Activated naive CD4-positive, alpha-beta T cell treated with anti-CD3 and anti-CD28 coated beads, Interleukin-2, amount 50 U/mL, for 72 hours (primary cell): Measurements from ENCODE around the gene SOCS3. TPM values are rescaled to one million over a fixed set of nuclear protein-coding genes. Genes with fewer than 3 reads are reported as not detected.

Experiments
- ATAC-seq, 2 donors: fragments of 150-1000 bp; cut with Tn5 transposase; 2 replicates each; pipeline ENCODE4 v1.10.0; 2021; ENCODE audit warnings: mild to moderate bottlenecking in 2 of 2, moderate library complexity in 2 of 2
- DNase-seq, 2 donors: peaks; one replicate each; pipeline ENCODE4 v3.0.0; 2021 to 2022; ENCODE audit warnings: low spot score in 2 of 2
- H3K27ac Mint-ChIP-seq, 2 donors: one replicate each; pipeline ENCODE4 v1.8.0; 2022; ENCODE audit warnings: mild to moderate bottlenecking in 2 of 2, mixed read lengths in 2 of 2
- H3K36me3 Mint-ChIP-seq, 2 donors: one replicate each; pipeline ENCODE4 v1.8.0; 2022; ENCODE audit warnings: mixed read lengths in 2 of 2
- H3K9me3 Mint-ChIP-seq, 2 donors: one replicate each; pipeline ENCODE4 v1.8.0; 2022; ENCODE audit warnings: mixed read lengths in 2 of 2
- total RNA-seq, 2 donors: library from RNA; stranded (reverse); gene quantifications; one replicate each; pipeline ENCODE4 v1.2.3, GENCODE V29; 2022

SOCS3 gene
- total RNA-seq, 2 donors from 2014 or later = 179 to 182 TPM

DNA sequence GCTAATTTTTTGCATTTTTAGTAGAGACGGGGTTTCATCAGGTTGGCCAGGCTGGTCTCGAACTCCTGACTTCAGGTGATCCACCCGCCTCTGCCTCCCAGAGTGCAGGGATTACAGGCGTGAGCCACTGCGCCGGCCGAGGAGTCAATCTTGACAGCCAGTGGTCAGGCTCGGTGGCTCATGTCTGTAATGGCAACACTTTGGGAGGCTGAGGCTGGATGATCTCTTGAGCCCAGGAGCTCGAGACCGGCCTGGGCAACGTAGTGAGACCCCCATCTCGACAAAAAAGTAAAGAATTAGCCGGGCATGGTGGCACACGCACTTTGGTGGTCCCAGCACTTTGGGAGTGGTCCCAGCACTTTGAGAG is 18.0 kb upstream of the SOCS3 start:
- DNase-seq (no peak), ATAC-seq (no peak)
- Mint-ChIP-seq H3K27ac (peak overlapping the region; percentile 48 to 99), H3K36me3 (peaks cover 17 to 36% of the 10 kb centered on the region in 2 donors), H3K9me3 (no peaks in the 10 kb centered on the region)

DNA sequence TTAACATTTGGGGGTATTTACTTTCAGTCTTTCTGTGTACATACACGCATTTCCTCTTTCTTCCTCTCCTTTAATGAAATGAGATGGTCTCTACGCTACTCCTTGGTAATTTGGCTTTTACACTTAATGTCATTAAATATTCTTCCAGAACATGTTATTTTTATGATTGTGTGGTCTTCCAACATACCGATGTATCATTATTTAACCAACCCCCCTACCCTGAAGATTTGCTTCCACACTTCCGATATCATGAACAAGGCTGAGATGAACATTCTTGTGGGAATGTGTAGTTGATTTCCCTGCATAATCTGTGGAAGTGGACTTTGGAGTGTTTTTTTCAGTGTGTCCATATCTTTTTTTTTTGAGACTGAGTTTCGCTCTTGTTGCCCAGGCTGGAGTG is 16.3 kb upstream of the SOCS3 start:
- H3K9me3 Mint-ChIP-seq = no peaks in the 10 kb centered on the region
- no peak overlapping the region for H3K27ac Mint-ChIP-seq
- DNase-seq (no peak), ATAC-seq (no peak)
- H3K36me3 Mint-ChIP-seq = peaks cover 11 to 21% of the 10 kb centered on the region in 2 donors

DNA sequence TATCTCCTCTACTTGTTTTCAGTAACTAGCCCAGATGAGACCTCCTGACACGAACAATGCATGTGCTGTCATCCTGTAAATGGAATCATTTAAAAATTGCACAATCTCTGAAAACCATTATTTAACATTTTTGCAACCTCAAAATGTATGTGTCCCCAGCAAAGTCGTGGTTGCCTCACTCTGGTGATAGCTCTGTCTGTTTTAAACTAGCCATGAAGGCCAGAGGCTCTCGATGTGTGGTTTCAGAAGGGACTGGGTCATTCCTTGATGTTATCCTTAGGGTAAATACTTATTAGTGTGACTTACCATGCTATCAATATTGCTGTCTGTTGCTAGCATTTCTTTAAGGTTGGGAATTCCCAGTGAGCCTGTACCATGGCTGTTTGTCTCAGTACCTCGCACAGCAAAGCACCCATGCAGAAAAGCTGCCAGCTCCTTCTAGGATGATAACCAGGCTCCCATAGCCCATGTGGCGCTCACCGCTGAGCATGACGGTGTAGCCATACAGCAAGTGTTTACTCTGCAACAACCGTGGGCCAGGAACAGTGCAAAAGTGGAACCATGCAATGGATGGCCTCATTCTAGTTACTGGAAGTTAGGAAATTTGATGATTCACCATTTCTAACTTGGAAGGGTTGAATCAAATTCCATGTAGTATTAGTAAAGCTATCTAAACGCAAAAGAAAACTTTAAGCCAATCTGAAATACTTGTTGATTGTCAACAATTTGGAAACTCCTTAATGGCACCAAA is 15.7 kb upstream of the SOCS3 start:
- Mint-ChIP-seq H3K36me3 (peaks cover 8 to 15% of the 10 kb centered on the region in 2 donors), H3K27ac (no peak overlapping the region), H3K9me3 (no peaks in the 10 kb centered on the region)
- ATAC-seq = no peak
- DNase-seq = no peak

DNA sequence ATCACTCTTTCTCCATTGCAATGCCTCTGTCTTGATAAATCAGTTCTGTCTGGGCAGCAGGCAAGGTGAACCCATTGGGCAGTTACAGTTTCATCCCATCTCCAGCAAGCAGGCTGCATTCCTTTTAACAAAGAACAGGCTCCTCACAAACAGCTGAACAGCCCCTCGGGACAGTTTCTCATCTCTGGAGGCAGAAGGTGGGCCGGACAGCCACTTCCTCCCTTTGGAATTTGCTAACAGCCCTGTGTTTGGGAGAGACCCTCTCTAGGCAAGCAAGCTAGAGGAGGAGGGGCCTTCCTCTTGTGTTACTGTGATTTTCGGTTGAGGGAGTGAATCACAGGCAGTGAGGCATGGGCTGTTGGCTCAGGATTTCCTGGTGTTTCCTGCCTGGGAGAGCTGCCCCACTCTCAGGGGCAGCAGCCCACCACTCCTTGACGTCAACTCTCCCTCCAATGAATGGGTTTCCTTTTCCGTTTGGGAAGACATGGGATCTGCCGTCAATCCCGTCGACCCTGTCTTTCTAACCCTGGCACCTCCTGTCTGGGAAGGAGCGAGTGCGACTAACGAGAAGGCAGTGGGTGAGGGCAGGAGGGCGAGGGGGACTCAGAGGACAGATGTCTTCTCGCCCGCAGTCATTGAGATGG is 14.9 kb upstream of the SOCS3 start:
- H3K27ac Mint-ChIP-seq = peak overlapping the region in 1 of 2 donors; percentile 13

DNA sequence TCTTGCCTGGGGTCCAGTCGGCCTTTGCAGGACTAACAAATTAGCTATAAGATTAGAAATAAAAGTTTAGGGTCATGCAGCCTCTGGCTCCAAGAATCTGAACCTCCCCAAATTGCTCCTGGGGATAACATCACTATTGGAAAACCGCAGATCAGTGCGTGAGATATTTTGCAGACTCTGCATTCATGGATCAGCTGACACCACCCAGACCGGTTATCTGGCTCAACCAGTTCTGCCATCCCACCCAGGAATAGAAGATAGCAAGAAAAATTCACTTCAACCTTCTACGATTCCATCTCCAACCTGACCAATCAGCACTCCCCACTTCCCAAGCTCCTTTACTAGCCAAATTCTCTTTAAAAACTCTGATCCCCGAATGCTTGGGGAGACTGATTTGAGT is 14.3 kb upstream of the SOCS3 start:
- Mint-ChIP-seq H3K36me3 (peaks cover 5% of the 10 kb centered on the region in 2 donors), H3K9me3 (no peaks in the 10 kb centered on the region), H3K27ac (peak overlapping the region in 1 of 2 donors; percentile 13)
- no peak for ATAC-seq
- DNase-seq = no peak

More for the DNA sequence above, 14.9 kb upstream of the SOCS3 start:
- Mint-ChIP-seq H3K9me3 (no peaks in the 10 kb centered on the region), H3K36me3 (peaks cover 8% of the 10 kb centered on the region in 2 donors)
- DNase-seq (no peak), ATAC-seq (no peak)

DNA sequence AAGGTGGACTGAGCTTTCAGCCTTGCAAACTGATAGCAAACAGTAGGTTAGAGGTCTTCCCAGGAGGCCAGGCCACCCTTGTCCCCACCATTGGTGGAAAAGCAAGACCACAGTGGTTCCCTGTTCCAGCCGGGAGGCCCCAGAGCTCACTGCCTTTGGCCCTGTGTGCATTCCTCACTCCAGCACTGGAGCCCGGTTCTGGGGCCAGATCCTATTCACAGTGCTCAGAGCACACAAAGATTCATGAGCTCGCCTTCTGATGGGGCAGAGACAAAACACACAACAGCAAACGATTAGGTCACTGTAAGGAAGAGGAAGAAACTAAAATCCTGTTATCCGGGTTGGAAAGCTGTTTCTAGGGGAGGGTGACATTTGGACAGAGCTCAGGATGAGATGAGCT is 13.0 kb upstream of the SOCS3 start:
- no peak for DNase-seq
- H3K9me3 Mint-ChIP-seq = no peaks in the 10 kb centered on the region

DNA sequence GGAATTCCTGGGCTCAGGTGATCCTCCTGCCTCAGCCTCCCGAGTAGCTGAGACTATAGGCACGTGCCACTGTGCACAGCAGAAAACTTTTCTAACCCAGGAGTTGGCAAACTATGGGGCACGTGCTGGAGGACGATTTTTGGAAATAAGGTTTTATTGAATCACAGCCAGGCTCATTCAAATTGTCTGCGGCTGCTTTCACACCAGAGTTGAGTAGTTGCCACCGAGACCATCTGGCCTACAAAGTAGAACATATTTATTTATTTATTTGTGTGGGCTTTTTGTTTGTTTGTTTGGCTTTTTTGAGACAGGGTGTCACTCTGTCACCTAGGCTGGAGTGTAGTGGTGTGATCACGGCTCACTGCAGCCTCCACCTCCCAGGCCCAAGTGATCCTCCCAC is 11.2 kb upstream of the SOCS3 start:
- ATAC-seq (no peak), DNase-seq (no peak)
- no peak overlapping the region for H3K27ac Mint-ChIP-seq
- no peaks in the 10 kb centered on the region for H3K9me3 Mint-ChIP-seq
- H3K36me3 Mint-ChIP-seq = no peaks in the 10 kb centered on the region

More for the DNA sequence above, 13.0 kb upstream of the SOCS3 start:
- ATAC-seq = no peak
- Mint-ChIP-seq H3K36me3 (no peaks in the 10 kb centered on the region), H3K27ac (peak overlapping the region in 1 of 2 donors; percentile 58)

DNA sequence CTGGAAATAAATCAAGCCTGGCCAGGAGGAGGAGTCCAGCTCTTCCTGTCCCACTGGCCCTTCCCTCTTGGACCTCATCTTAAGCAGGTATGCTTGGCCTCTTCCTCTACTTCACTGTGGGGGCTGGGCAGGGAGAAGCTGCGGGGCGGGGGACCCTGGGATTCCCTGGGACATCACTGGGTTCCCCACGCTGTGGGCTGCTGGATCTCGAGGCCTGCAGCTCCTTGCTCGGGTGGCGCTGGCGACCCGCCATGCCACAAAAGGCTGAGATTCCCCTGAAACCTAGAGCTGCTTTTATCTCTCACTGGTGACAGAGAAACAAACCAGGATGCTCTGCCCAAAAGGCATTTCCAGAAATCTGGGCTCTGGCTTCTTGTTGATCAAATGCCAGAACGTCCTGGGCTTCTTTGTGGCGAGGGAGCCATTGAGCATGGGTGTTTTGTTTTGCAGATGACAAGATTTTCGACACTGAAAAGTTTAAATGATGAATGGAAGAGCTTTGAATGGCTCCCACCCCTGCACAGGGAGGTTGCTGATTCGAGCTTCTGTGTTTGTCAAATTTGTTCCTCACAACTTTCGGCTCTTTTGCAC is 10.0 kb upstream of the SOCS3 start:
- DNase-seq = no peak
- no peaks in the 10 kb centered on the region for H3K9me3 Mint-ChIP-seq

DNA sequence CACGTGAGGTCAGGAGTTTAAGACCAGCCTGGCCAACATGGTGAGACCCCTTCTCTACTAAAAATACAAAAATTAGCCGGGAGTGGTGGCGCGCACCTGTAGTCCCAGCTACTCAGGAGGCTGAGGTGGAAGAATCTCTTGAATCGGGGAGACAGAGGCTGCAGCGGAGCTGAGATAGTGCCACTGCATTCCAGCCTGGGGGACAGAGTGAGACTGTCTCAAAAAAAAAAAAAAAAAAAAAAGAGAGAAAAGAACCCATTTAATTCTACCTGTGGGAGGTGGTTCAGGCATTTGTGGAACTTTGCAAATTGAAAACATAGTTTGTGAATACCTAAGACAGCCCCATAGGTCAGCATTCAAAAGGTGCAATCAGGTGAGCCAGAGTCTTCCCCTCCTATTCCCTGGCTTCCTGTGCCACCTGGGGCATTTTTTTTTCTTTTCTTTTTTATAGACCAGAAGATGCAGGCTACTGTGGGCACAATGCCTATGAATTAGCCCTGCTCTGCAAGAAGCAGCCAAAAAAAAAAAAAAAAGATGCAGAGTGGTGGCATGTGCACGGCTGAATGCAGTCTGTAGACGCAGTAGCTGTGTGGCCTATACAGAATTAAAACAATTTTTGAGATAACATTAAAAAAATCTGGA is 9.1 kb upstream of the SOCS3 start:
- Mint-ChIP-seq H3K36me3 (no peaks in the 10 kb centered on the region), H3K27ac (no peak overlapping the region), H3K9me3 (no peaks in the 10 kb centered on the region)
- ATAC-seq = no peak
- no peak for DNase-seq

More for the DNA sequence above, 10.0 kb upstream of the SOCS3 start:
- no peak overlapping the region for H3K27ac Mint-ChIP-seq
- H3K36me3 Mint-ChIP-seq = no peaks in the 10 kb centered on the region
- no peak for ATAC-seq

DNA sequence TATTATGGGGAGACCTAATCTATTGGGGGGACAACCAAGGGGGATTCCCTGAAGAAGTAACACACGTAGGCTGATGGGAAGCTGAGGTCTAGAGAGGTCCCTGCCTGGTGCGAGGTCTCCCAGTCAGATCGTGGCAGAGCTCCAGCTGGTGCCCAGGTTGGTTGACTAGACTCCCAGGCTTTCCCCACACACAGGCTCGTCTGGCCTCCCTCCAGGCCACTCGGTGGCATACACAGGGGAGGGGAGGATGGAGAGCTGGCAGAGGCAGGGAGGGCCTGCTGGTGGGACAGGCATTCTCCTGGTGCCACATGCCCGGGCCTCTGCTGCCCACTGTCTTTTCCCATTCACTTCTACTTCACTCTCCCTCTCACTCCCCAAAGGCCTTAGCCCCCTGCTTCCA is 8.5 kb upstream of the SOCS3 start:
- no peak overlapping the region for H3K27ac Mint-ChIP-seq
- no peaks in the 10 kb centered on the region for H3K36me3 Mint-ChIP-seq
- H3K9me3 Mint-ChIP-seq = no peaks in the 10 kb centered on the region
- DNase-seq (no peak), ATAC-seq (no peak)

DNA sequence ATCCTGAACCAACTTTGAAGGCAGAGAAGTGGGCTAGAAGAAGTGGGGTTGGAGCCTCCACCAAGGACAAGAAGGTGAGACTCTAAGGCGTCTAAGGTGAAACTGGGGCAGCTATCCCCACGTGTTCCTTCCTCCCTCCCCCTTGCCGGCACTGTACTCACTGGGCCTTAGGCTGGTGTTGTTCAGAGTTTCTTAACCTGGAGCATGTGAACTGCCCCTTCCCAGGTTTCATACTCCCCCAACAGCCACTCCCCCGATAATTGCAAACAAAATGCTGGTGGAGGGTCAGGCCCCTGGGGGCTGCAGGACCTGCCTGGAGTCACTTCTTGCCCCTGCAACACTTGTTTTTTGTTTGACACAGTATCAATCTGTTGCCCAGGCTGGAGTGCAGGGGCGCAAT is 7.3 kb upstream of the SOCS3 start:
- H3K36me3 Mint-ChIP-seq = no peaks in the 10 kb centered on the region
- H3K27ac Mint-ChIP-seq = no peak overlapping the region
- DNase-seq (no peak), ATAC-seq (no peak)
- H3K9me3 Mint-ChIP-seq = no peaks in the 10 kb centered on the region

DNA sequence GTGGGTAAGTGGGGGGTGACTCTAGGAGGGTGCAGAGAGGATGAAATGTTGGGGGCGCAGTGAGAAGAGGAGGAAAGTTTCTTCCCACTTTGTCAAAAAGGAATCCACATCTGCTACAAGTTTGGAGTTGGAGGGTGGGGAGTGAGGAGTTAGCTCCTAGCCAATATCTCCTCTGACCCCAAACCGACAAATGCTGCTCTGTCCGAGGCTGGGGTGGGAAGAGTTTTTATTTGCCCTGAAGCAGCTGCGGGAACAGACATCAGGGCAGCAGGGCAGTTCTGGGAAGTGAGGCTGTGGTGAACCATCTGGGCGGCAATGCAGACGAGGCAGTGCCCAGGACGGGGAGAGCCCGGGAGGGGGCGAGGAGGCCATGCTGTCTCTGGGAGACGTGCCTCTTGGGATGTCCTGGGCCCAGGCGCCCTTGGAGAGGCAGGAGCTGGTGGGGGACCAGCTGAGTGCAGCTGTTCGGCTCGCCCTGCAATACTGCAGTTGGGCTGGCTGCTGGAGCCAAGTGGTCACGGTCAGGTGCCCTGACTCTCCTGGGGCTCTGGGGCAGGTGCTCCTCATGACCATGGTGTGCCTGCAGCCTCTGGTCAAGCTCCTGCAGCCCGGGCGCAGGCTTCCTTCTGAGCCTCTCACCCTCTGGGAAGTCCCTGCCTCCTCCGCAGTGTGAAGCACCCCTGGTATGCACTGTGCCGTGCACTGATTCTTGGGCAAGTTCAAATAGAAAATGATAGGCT is 6.4 kb upstream of the SOCS3 start:
- no peak for ATAC-seq
- DNase-seq = no peak
- Mint-ChIP-seq H3K9me3 (no peaks in the 10 kb centered on the region), H3K36me3 (no peaks in the 10 kb centered on the region), H3K27ac (no peak overlapping the region)

DNA sequence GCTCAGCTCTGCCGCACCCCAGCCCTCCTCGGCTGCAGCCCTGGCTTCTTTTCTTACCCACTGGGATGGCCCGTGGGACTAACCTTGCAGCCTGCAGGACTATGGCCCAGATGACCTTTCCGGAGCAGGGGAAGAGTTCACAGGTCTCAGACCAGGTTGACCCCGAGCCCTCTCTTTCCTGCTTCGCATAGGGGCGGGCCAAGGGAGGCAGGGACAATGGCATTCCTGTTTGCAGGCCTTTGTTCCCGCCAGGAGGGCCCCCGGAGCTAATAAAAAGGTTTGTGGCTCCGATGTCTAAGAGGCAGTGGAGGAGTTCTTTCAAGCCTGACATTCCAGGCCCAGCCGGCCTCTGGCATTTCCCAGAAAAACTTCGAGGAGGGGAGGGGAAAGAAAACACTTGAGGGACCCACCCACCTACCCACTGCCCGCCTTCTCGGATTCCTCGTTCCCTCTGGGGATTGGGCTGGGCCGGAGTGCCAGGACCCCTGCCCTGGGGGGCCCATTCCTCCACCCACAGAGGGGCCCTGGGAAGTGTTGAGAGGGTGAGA is 5.8 kb upstream of the SOCS3 start:
- ATAC-seq = no peak
- Mint-ChIP-seq H3K27ac (no peak overlapping the region), H3K36me3 (no peaks in the 10 kb centered on the region), H3K9me3 (no peaks in the 10 kb centered on the region)
- no peak for DNase-seq

DNA sequence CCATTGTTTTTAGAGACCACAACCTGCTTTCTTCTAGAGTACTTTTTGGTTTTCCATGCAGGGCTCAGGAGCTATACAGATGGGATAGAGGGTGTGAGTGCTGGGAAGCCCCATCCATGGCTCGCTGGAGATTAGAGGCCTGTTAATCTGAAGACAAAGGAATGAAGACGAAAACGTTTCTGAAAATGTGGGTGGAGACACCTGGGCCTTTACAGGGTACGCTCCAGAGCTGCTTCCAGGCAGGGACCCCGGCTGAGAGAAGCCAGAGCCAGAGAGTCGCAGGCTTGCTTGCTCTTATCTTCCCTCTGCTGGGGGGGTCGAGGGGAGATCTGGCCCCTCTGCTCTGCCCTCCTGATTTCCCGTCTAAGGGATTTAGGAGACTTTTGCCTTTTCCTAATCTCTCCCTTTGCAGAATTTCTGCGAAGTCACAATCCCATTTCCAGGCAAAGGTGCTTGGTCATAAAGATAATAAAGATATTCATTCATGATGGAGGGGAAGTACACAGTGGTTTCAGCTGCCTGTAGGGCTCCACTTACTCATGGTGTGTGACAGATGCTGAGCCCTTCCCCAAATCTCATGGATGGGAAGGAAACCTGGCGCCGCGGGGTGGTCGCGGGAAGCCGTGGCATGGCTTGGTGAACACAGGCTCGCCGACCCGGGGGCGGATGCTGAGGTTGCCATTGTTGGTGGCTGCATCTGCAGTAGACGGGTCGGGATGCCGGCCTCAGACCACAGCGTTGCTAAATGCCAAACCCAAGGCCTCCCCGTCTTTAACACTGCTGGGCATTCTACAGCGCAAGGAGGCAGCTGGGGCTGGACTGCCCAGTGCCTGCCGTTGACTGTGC is 4.8 kb upstream of the SOCS3 start:
- DNase-seq = peak in 1 of 2 donors; percentile 76
- peak; percentile 4 to 9 for ATAC-seq
- Mint-ChIP-seq H3K36me3 (no peaks in the 10 kb centered on the region), H3K9me3 (no peaks in the 10 kb centered on the region), H3K27ac (peak overlapping the region; percentile 80 to 85)

DNA sequence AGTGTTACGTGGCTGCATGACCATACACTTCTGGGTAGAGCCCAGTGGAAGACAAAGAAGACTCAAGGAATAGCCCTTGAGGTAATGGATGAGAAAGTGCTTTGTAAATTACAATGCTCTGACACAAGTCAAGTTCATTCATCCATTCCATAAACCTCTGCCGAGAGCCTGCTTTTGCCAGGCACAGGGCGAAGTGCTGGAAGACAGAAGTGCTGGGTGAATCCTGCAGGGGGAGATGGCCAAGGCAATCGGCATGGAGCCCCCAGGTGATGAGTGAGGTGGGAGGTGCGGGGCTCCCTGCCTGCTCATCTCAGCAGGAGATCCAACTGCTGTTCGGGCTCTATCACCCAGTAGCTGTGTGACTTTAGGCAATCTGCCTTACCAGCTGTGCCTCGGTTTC is 2.8 kb upstream of the SOCS3 start:
- H3K36me3 Mint-ChIP-seq = peaks cover 12% of the 10 kb centered on the region in 2 donors

DNA sequence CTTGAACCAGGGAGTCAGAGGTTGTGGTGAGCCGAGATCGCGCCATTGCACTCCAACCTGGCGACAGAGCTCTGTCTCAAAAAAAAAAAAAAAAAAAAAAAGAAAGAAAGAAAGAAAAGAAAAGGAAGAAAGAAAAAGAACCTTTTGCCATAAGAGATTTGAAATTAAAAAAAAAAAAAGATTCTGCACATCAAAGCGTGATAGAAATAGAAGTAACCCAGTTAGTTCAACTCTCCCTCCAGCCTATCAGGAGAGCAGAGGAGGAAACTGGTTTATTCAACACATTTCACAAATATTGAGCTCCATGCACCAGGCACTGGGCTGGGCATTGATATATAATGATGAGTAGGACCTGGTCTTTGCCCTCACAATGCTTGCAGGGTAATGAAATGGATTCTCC is 2.4 kb upstream of the SOCS3 start:
- H3K36me3 Mint-ChIP-seq = peaks cover 16% of the 10 kb centered on the region in 2 donors
- ATAC-seq = no peak
- H3K27ac Mint-ChIP-seq = peak overlapping the region in 1 of 2 donors; percentile 50
- no peak for DNase-seq
- H3K9me3 Mint-ChIP-seq = no peaks in the 10 kb centered on the region

More for the DNA sequence above, 2.8 kb upstream of the SOCS3 start:
- DNase-seq (no peak), ATAC-seq (no peak)
- Mint-ChIP-seq H3K27ac (peak overlapping the region in 1 of 2 donors; percentile 50), H3K9me3 (no peaks in the 10 kb centered on the region)
